ENCODE data around the gene YIPF5.

YIPF5 gene

GRCh38 chr5:144170276-144171024 lies at the start of gene YIPF5, which contains the start of gene KCTD16:
Gene YIPF5, minus strand, starts transcription at chr5:144170659. Its CDS starts 704 bp downstream, at chr5:144169955.
Gene KCTD16, plus strand, starts transcription at chr5:144170873.
- DNase-seq = peak; percentile 95

GRCh38 chr5:144219869-144220268 lies 49.4 kb upstream of the YIPF5 start:
- no peak for DNase-seq

- DNase-seq = no peak
These were observed 40.2 kb upstream of the YIPF5 start for GRCh38 chr5:144210655-144211054.

- no peak for DNase-seq
These were observed 38.9 kb upstream of the YIPF5 start for GRCh38 chr5:144209361-144209760.

- no peak for DNase-seq
These were observed 37.5 kb upstream of the YIPF5 start for GRCh38 chr5:144207875-144208444.

GRCh38 chr5:144206141-144206540 lies 35.7 kb upstream of the YIPF5 start:
- DNase-seq = no peak

- no peak for DNase-seq
These were observed 34.7 kb upstream of the YIPF5 start for GRCh38 chr5:144205141-144205551.

- DNase-seq = no peak
These were observed 33.5 kb upstream of the YIPF5 start for GRCh38 chr5:144203750-144204596.

- no peak for DNase-seq
These were observed 32.3 kb upstream of the YIPF5 start for GRCh38 chr5:144202726-144203125.

- DNase-seq = no peak
These were observed 31.6 kb upstream of the YIPF5 start for GRCh38 chr5:144202072-144202471.

GRCh38 chr5:144201588-144201987 lies 31.1 kb upstream of the YIPF5 start:
- no peak for DNase-seq

GRCh38 chr5:144198386-144198785 lies 27.9 kb upstream of the YIPF5 start:
- no peak for DNase-seq

- no peak for DNase-seq
These were observed 26.2 kb upstream of the YIPF5 start for GRCh38 chr5:144196612-144197011.

GRCh38 chr5:144195448-144195847 lies 25.0 kb upstream of the YIPF5 start:
- DNase-seq = no peak

GRCh38 chr5:144194144-144194543 lies 23.7 kb upstream of the YIPF5 start:
- DNase-seq = no peak

GRCh38 chr5:144192661-144193060 lies 22.2 kb upstream of the YIPF5 start:
- DNase-seq = no peak

- no peak for DNase-seq
These were observed 21.5 kb upstream of the YIPF5 start for GRCh38 chr5:144191998-144192397.

GRCh38 chr5:144191531-144191930 lies 21.1 kb upstream of the YIPF5 start:
- no peak for DNase-seq

GRCh38 chr5:144189800-144190429 lies 19.5 kb upstream of the YIPF5 start:
- peak; percentile 57 for DNase-seq

- DNase-seq = peak; percentile 42
These were observed 17.3 kb upstream of the YIPF5 start for GRCh38 chr5:144187699-144188294.

GRCh38 chr5:144183254-144183889 lies 12.9 kb upstream of the YIPF5 start:
- DNase-seq = no peak

GRCh38 chr5:144179226-144179625 lies 8.8 kb upstream of the YIPF5 start:
- DNase-seq = no peak

Measured in stimulated activated CD4-positive, alpha-beta T cell treated with anti-CD3 and anti-CD28 coated beads, Interleukin-12 subunit alpha, Interleukin-12 subunit beta, amount 100 ng/mL, for 4 hours (primary cell).